ENCODE measurements around the gene PTPRZ1. TPM values are rescaled to one million over a fixed set of nuclear protein-coding genes. Genes with fewer than 3 reads are reported as not detected.

Gene PTPRZ1
- total RNA-seq, 4 donors from 2014 or later, result 0.16 TPM; not detected in 3

- H3K4me1 ChIP-seq, result no peaks in the 10 kb centered on the region
- TF ChIP-seq CTCF (IDR thresholded peaks at IDR 0.05 in 4 of 5, conservative IDR thresholded peaks at IDR 0.05 in 1 of 5) (no peak), POLR2A (IDR thresholded peaks at IDR 0.05) (no peak)
- intact Hi-C loops (cut with DNase I; ENCODE audit: low total_unique reads), result no loop called here
- ATAC-seq (no peak), DNase-seq (no peak)
- in situ Hi-C loops (cut with MboI; ENCODE audit: low sequenced_read_pairs in 4 of 4), result no loop called here
- no peaks in the 10 kb centered on the region for H3K36me3 ChIP-seq
- no peaks in the 10 kb centered on the region for H3K9me3 ChIP-seq
- H3K27me3 ChIP-seq, result no peaks in the 10 kb centered on the region
- H3K4me3 ChIP-seq, result no peak overlapping the region
- H3K27ac ChIP-seq, result no peak overlapping the region
Observed at GRCh38 chr7:121914676-121915279, 41.8 kb downstream of the PTPRZ1 start.

- Histone ChIP-seq H3K36me3 (no peaks in the 10 kb centered on the region), H3K4me3 (no peak overlapping the region), H3K9me3 (no peaks in the 10 kb centered on the region), H3K4me1 (no peaks in the 10 kb centered on the region), H3K27ac (no peak overlapping the region), H3K27me3 (no peaks in the 10 kb centered on the region)
- in situ Hi-C loops (cut with MboI; ENCODE audit: low sequenced_read_pairs in 4 of 4) (no loop called here), intact Hi-C loops (cut with DNase I; ENCODE audit: low total_unique reads) (no loop called here)
- ATAC-seq (no peak), DNase-seq (no peak)
- TF ChIP-seq POLR2A (IDR thresholded peaks at IDR 0.05) (no peak), CTCF (IDR thresholded peaks at IDR 0.05 in 4 of 5, conservative IDR thresholded peaks at IDR 0.05 in 1 of 5) (no peak)
Observed at GRCh38 chr7:121916211-121916610, 43.2 kb downstream of the PTPRZ1 start.

GRCh38 chr7:121919986-121920385, 47.0 kb downstream of the PTPRZ1 start:
- intact Hi-C loops (cut with DNase I; ENCODE audit: low total_unique reads), result no loop called here
- no peak for ATAC-seq
- H3K9me3 ChIP-seq, result no peaks in the 10 kb centered on the region

GRCh38 chr7:121924269-121925186, 51.6 kb downstream of the PTPRZ1 start:
- no peaks in the 10 kb centered on the region for H3K4me1 ChIP-seq
- in situ Hi-C loops (cut with MboI; ENCODE audit: low sequenced_read_pairs in 4 of 4) (no loop called here), intact Hi-C loops (cut with DNase I; ENCODE audit: low total_unique reads) (no loop called here)
- H3K4me3 ChIP-seq, result no peak overlapping the region
- H3K27ac ChIP-seq, result no peak overlapping the region
- no peak for TF ChIP-seq CTCF (IDR thresholded peaks at IDR 0.05 in 4 of 5, conservative IDR thresholded peaks at IDR 0.05 in 1 of 5)
- TF ChIP-seq POLR2A (IDR thresholded peaks at IDR 0.05), result no peak
- ATAC-seq (no peak), DNase-seq (no peak)
- H3K36me3 ChIP-seq, result no peaks in the 10 kb centered on the region
- no peaks in the 10 kb centered on the region for H3K27me3 ChIP-seq
- H3K9me3 ChIP-seq, result no peaks in the 10 kb centered on the region

More at GRCh38 chr7:121919986-121920385, 47.0 kb downstream of the PTPRZ1 start:
- no peak for DNase-seq
- in situ Hi-C loops (cut with MboI; ENCODE audit: low sequenced_read_pairs in 4 of 4), result no loop called here
- no peak for TF ChIP-seq CTCF (IDR thresholded peaks at IDR 0.05 in 4 of 5, conservative IDR thresholded peaks at IDR 0.05 in 1 of 5)
- no peak for TF ChIP-seq POLR2A (IDR thresholded peaks at IDR 0.05)
- Histone ChIP-seq H3K27ac (no peak overlapping the region), H3K4me3 (no peak overlapping the region), H3K36me3 (no peaks in the 10 kb centered on the region), H3K4me1 (no peaks in the 10 kb centered on the region), H3K27me3 (no peaks in the 10 kb centered on the region)
